HL-60 (cell line): ENCODE data around the gene RASIP1.

ENCODE experiments used
- DNase-seq, 2 experiments: peaks; one replicate each; pipeline ENCODE4 v3.0.0-alpha.2; 2010 to 2020; ENCODE audit warnings: low read depth in 1 of 2, low spot score in 1 of 2
- H3K27ac ChIP-seq: fragments of 250-450 bp; sonication (Bioruptor Pico); replicated peaks from 2 replicates; pipeline ENCODE4 v1.5.1; 2020; ENCODE audit warnings: mild to moderate bottlenecking, moderate library complexity
- H3K27me3 ChIP-seq: fragments of 250-450 bp; sonication (Bioruptor Pico); 2 replicates; pipeline ENCODE4 v1.5.1; 2021; ENCODE audit warnings: mild to moderate bottlenecking, moderate library complexity; ENCODE audit not compliant: insufficient read depth, poor library complexity, severe bottlenecking
- H3K4me3 ChIP-seq: replicated peaks from 2 replicates; pipeline ENCODE4 v1.5.1; 2011; ENCODE audit warnings: mild to moderate bottlenecking, control low read depth, low read length; ENCODE audit not compliant: insufficient read depth
- CTCF ChIP-seq: IDR thresholded peaks from one replicate; pipeline ENCODE4 v1.5.1; 2011; ENCODE audit warnings: low read length, control low read depth, inconsistent platforms; ENCODE audit not compliant: insufficient read depth
- GABPA ChIP-seq: IDR thresholded peaks from 2 replicates; pipeline ENCODE4 v1.6.1; 2012; ENCODE audit warnings: low read depth
- POLR2AphosphoS5 ChIP-seq: IDR thresholded peaks from 2 replicates; pipeline ENCODE4 v1.6.1; 2012; ENCODE audit warnings: low read depth
- REST ChIP-seq: IDR thresholded peaks from 2 replicates; pipeline ENCODE4 v1.6.1; 2012; ENCODE audit warnings: low read depth; ENCODE audit not compliant: insufficient replicate concordance
- SPI1 ChIP-seq: IDR thresholded peaks from 2 replicates; pipeline ENCODE4 v1.6.1; 2012; ENCODE audit warnings: low read depth, mild to moderate bottlenecking, borderline replicate concordance

The RASIP1 gene

GRCh38 chr19:48705431-48705830, 35.0 kb downstream of the RASIP1 start:
- DNase-seq, result no peak
- no peaks in the 10 kb centered on the region for H3K27me3 ChIP-seq
- H3K27ac ChIP-seq, result no peak overlapping the region
- no peak for TF ChIP-seq POLR2AphosphoS5
- TF ChIP-seq CTCF, result no peak
- no peak for TF ChIP-seq REST
- no peak for TF ChIP-seq GABPA
- TF ChIP-seq SPI1, result no peak
- H3K4me3 ChIP-seq, result no peak overlapping the region

GRCh38 chr19:48703316-48703715, 37.1 kb downstream of the RASIP1 start:
- Histone ChIP-seq H3K4me3 (no peak overlapping the region), H3K27ac (no peak overlapping the region), H3K27me3 (no peaks in the 10 kb centered on the region)
- no peak for TF ChIP-seq GABPA
- no peak for TF ChIP-seq REST
- no peak for TF ChIP-seq SPI1
- no peak for TF ChIP-seq CTCF
- no peak for TF ChIP-seq POLR2AphosphoS5
- DNase-seq, result no peak

- no peak for DNase-seq
- H3K4me3 ChIP-seq, result no peak overlapping the region
- TF ChIP-seq SPI1, result no peak
- no peak for TF ChIP-seq REST
- TF ChIP-seq GABPA, result no peak
- TF ChIP-seq CTCF, result no peak
- TF ChIP-seq POLR2AphosphoS5, result no peak
- no peaks in the 10 kb centered on the region for H3K27me3 ChIP-seq
- H3K27ac ChIP-seq, result no peak overlapping the region
These were observed 37.7 kb downstream of the RASIP1 start for GRCh38 chr19:48702701-48703100.
